WTC11 (cell line): ENCODE data around the gene C4orf36. TPM values are rescaled to one million over a fixed set of nuclear protein-coding genes. Genes with fewer than 3 reads are reported as not detected.

Source experiments
- ATAC-seq: fragments of 200-7000 bp; cut with Tn5 transposase; 2 replicates; pipeline ENCODE4 v1.10.0; 2021; ENCODE audit warnings: mild to moderate bottlenecking, moderate library complexity
- CTCF ChIA-PET: fragments of 300-600 bp; sonication (Branson Sonifier 250); formaldehyde crosslinking; loops from one replicate; lab custom pipeline; 2021; ENCODE audit warnings: antibody characterized with exemption; lab: Charles Lee
- POLR2A ChIA-PET: fragments of 350-600 bp; sonication (Branson Sonifier 250); formaldehyde crosslinking; loops from one replicate; lab custom pipeline; 2021; ENCODE audit warnings: antibody characterized with exemption; lab: Charles Lee
- DNase-seq: peaks from one replicate; pipeline ENCODE4 v3.0.0; 2021; ENCODE audit warnings: low spot score
- H3K27ac Mint-ChIP-seq: 2 replicates; pipeline ENCODE4 v1.8.0; 2021; ENCODE audit warnings: mixed read lengths
- H3K27me3 Mint-ChIP-seq: 2 replicates; pipeline ENCODE4 v1.8.0; 2021; ENCODE audit warnings: low read depth, mild to moderate bottlenecking, moderate library complexity, mixed read lengths
- H3K36me3 Mint-ChIP-seq: 2 replicates; pipeline ENCODE4 v1.8.0; 2021; ENCODE audit warnings: mixed read lengths
- H3K4me1 Mint-ChIP-seq: 2 replicates; pipeline ENCODE4 v1.8.0; 2022; ENCODE audit warnings: mixed read lengths
- H3K4me3 Mint-ChIP-seq: 2 replicates; pipeline ENCODE4 v1.8.0; 2021; ENCODE audit warnings: mild to moderate bottlenecking, moderate library complexity, mixed read lengths
- H3K9me3 Mint-ChIP-seq: 2 replicates; pipeline ENCODE4 v1.8.0; 2021; ENCODE audit warnings: mixed read lengths
- CREB1 ChIP-seq: sonication (generic); formaldehyde crosslinking; IDR thresholded peaks from 2 replicates; pipeline ENCODE4 v1.8.0; 2023; ENCODE audit warnings: mild to moderate bottlenecking, missing genetic modification reagents
- E2F4 ChIP-seq: sonication (generic); formaldehyde crosslinking; IDR thresholded peaks from 2 replicates; pipeline ENCODE4 v1.8.1; 2022; ENCODE audit warnings: low read depth, mild to moderate bottlenecking, moderate library complexity, missing genetic modification reagents, borderline replicate concordance
- ELF4 ChIP-seq: sonication (generic); formaldehyde crosslinking; IDR thresholded peaks from 2 replicates; pipeline ENCODE4 v1.8.1; 2022; ENCODE audit warnings: low read depth, mild to moderate bottlenecking, moderate library complexity, missing genetic modification reagents
- ETV6 ChIP-seq: sonication (generic); formaldehyde crosslinking; IDR thresholded peaks from 2 replicates; pipeline ENCODE4 v1.8.1; 2022; ENCODE audit warnings: mild to moderate bottlenecking, missing genetic modification reagents
- FOXP1 ChIP-seq: sonication (generic); formaldehyde crosslinking; IDR thresholded peaks from 2 replicates; pipeline ENCODE4 v1.8.0; 2022; ENCODE audit warnings: missing genetic modification reagents, mild to moderate bottlenecking, moderate library complexity, borderline replicate concordance
- HMGA2 ChIP-seq: fragments of 250-450 bp; sonication (Bioruptor Pico); IDR thresholded peaks from 2 replicates; pipeline ENCODE4 v1.4.0; 2021; ENCODE audit warnings: mild to moderate bottlenecking, moderate library complexity
- MXD4 ChIP-seq: fragments of 250-450 bp; sonication (Bioruptor Pico); IDR thresholded peaks from 2 replicates; pipeline ENCODE4 v1.8.0; 2021; ENCODE audit warnings: mild to moderate bottlenecking, moderate library complexity, borderline replicate concordance
- NFE2L1 ChIP-seq: sonication (generic); formaldehyde crosslinking; IDR thresholded peaks from 2 replicates; pipeline ENCODE4 v1.8.1; 2023; ENCODE audit warnings: missing genetic modification reagents
- NR1H2 ChIP-seq: sonication (generic); formaldehyde crosslinking; IDR thresholded peaks from 2 replicates; pipeline ENCODE4 v1.9.0; 2021; ENCODE audit warnings: mild to moderate bottlenecking, moderate library complexity, missing genetic modification reagents
- PRRX2 ChIP-seq: fragments of 250-450 bp; sonication (Bioruptor Pico); IDR thresholded peaks from 2 replicates; pipeline ENCODE4 v1.8.0; 2021; ENCODE audit warnings: mild to moderate bottlenecking
- SMAD3 ChIP-seq: sonication (generic); formaldehyde crosslinking; IDR thresholded peaks from 2 replicates; pipeline ENCODE4 v1.8.0; 2022; ENCODE audit warnings: missing genetic modification reagents, mild to moderate bottlenecking, borderline replicate concordance
- SOX15 ChIP-seq: fragments of 250-450 bp; sonication (Bioruptor Pico); IDR thresholded peaks from 2 replicates; pipeline ENCODE4 v1.9.0; 2021; ENCODE audit warnings: mild to moderate bottlenecking
- SP1 ChIP-seq: sonication (generic); formaldehyde crosslinking; conservative IDR thresholded peaks from 2 replicates; pipeline ENCODE4 v1.8.1; 2022; ENCODE audit warnings: missing genetic modification reagents
- STAT6 ChIP-seq: sonication (generic); formaldehyde crosslinking; conservative IDR thresholded peaks from 2 replicates; pipeline ENCODE4 v1.8.1; 2023; ENCODE audit warnings: mild to moderate bottlenecking, low read depth, missing genetic modification reagents, moderate library complexity
- TCF7 ChIP-seq: sonication (generic); formaldehyde crosslinking; IDR thresholded peaks from 2 replicates; pipeline ENCODE4 v1.8.0; 2022; ENCODE audit warnings: mild to moderate bottlenecking, low read depth, missing genetic modification reagents, moderate library complexity
- ZNF232 ChIP-seq: sonication (generic); formaldehyde crosslinking; IDR thresholded peaks from 2 replicates; pipeline ENCODE4 v1.8.0; 2022; ENCODE audit warnings: mild to moderate bottlenecking, missing genetic modification reagents
- ZNF317 ChIP-seq: sonication (generic); formaldehyde crosslinking; IDR thresholded peaks from 2 replicates; pipeline ENCODE4 v1.8.1; 2023; ENCODE audit warnings: low read depth, mild to moderate bottlenecking, moderate library complexity, missing genetic modification reagents, borderline replicate concordance
- ZNF396 ChIP-seq: fragments of 250-450 bp; sonication (Bioruptor Pico); IDR thresholded peaks from 2 replicates; pipeline ENCODE4 v1.8.0; 2021; ENCODE audit warnings: mild to moderate bottlenecking, moderate library complexity, borderline replicate concordance
- ZNF416 ChIP-seq: fragments of 250-450 bp; sonication (Bioruptor Pico); IDR thresholded peaks from 2 replicates; pipeline ENCODE4 v1.9.0; 2021; ENCODE audit warnings: mild to moderate bottlenecking, inconsistent platforms
- ZNF512 ChIP-seq: sonication (generic); formaldehyde crosslinking; IDR thresholded peaks from 2 replicates; pipeline ENCODE4 v1.8.1; 2022; ENCODE audit warnings: missing genetic modification reagents, borderline replicate concordance
- total RNA-seq: library from RNA; stranded (reverse); gene quantifications from 3 replicates; pipeline ENCODE4 v1.2.3, GENCODE V29; 2021
- TF ChIP-seq, protein P1 (sequence below): sonication (generic); formaldehyde crosslinking; IDR thresholded peaks from 2 replicates; pipeline ENCODE4 v1.8.0; 2022; ENCODE audit warnings: mild to moderate bottlenecking, missing genetic modification reagents

C4orf36 gene
- total RNA-seq, 1 experiment from 2014 or later, result 0.79 TPM

DNA sequence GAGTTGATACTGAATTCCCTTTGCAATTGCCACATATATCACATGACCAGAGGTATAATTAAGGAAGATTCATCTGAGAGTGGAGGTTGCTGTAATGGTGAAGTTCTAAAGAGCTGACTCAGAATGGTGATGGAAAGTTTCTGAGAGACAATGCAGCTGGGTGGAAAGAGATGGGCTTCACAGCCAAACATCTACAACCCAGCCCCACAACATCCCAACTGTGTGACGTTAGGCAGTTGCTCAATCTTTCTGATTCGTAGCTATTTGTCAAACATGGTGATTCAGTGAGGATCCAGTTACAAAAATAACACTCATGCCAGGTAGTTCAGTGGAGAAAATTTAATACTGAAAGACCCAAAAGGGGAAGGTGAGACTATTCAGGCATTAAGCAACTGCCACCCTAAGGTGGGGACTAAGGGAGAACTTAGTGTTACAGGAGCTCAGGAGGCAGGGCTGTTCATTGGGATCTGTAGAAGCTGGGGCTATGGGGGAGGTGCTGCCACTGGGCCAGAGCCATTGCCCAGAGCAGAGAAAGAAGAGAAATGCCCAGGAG, 35.7 kb upstream of the C4orf36 start:
- Mint-ChIP-seq H3K4me3 (no peak overlapping the region), H3K36me3 (peaks cover 6% of the 10 kb centered on the region; the same call in 1 of the 2 replicates), H3K27me3 (no peaks in the 10 kb centered on the region), H3K4me1 (peaks cover 9% of the 10 kb centered on the region), H3K9me3 (no peaks in the 10 kb centered on the region), H3K27ac (no peak overlapping the region)
- ChIA-PET POLR2A (no interaction called here), CTCF (no interaction called here)
- no peak for ATAC-seq
- no peak for DNase-seq
- TF ChIP-seq CREB1 (CRISPR knock-in tag) (no peak), ZNF512 (no peak), TCF7 (CRISPR knock-in tag) (no peak), ELF4 (CRISPR knock-in tag) (no peak), ETV6 (CRISPR knock-in tag) (no peak), STAT6 (CRISPR knock-in tag) (no peak), ZNF317 (CRISPR knock-in tag) (no peak), NR1H2 (CRISPR knock-in tag) (no peak), NFE2L1 (CRISPR knock-in tag) (no peak), SOX15 (CRISPR knock-in tag) (no peak)
- TF ChIP-seq, protein P1, sequence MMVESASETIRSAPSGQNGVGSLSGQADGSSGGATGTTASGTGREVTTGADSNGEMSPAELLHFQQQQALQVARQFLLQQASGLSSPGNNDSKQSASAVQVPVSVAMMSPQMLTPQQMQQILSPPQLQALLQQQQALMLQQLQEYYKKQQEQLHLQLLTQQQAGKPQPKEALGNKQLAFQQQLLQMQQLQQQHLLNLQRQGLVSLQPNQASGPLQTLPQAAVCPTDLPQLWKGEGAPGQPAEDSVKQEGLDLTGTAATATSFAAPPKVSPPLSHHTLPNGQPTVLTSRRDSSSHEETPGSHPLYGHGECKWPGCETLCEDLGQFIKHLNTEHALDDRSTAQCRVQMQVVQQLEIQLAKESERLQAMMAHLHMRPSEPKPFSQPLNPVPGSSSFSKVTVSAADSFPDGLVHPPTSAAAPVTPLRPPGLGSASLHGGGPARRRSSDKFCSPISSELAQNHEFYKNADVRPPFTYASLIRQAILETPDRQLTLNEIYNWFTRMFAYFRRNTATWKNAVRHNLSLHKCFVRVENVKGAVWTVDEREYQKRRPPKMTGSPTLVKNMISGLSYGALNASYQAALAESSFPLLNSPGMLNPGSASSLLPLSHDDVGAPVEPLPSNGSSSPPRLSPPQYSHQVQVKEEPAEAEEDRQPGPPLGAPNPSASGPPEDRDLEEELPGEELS, result no peak

DNA sequence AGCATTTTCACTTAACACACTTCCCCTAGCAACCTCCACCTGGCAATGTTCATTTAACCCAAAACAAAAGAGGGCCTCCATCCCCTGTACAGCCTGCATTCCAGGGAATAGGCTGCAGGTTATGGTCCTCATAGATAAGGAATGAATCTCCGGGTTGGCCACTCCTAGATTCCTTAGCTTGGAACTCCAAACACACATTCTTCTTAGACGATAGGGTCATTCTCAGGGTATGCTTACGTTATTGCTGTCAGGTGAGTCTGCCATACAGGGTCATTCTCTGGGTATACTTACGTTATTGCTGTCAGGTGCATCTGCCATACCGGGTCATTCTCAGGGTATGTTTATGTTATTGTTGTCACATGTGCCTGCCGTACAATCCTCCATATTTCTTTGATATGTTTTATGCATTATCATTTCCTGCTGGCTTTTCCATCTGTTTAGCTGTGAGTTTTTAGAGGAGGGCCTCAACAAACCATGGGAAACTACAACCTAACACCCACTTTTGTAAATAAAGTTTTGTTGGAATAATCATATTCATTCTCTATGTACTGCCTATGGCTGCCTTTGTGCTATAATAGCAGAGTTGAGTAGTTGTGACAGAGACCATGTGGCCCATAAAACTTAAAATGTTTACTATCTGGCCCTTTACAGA, 34.3 kb upstream of the C4orf36 start:
- no peak for DNase-seq
- POLR2A ChIA-PET, result no interaction called here
- TF ChIP-seq ZNF396 (CRISPR knock-in tag) (no peak), E2F4 (CRISPR knock-in tag) (no peak), FOXP1 (CRISPR knock-in tag) (no peak), MXD4 (CRISPR knock-in tag) (no peak), ZNF416 (CRISPR knock-in tag) (no peak), CREB1 (CRISPR knock-in tag) (no peak), HMGA2 (CRISPR knock-in tag) (no peak), ZNF232 (CRISPR knock-in tag) (no peak), SMAD3 (CRISPR knock-in tag) (no peak), PRRX2 (CRISPR knock-in tag) (no peak), SP1 (CRISPR knock-in tag) (no peak)
- TF ChIP-seq, all 79 proteins: peak for 0

More for the DNA sequence above, 34.3 kb upstream of the C4orf36 start:
- Mint-ChIP-seq H3K9me3 (no peaks in the 10 kb centered on the region), H3K27me3 (peaks cover 2% of the 10 kb centered on the region; the same call in 1 of the 2 replicates), H3K4me1 (peaks cover 11% of the 10 kb centered on the region), H3K27ac (no peak overlapping the region), H3K36me3 (peaks cover 6% of the 10 kb centered on the region; the same call in 1 of the 2 replicates), H3K4me3 (no peak overlapping the region)
- ATAC-seq, result no peak
- CTCF ChIA-PET, result no interaction called here
